BJ (cell line): Measurements from ENCODE around the gene MAP7D2. TPM values are rescaled to one million over a fixed set of nuclear protein-coding genes. Genes with fewer than 3 reads are reported as not detected.

Source experiments
- CTCF ChIA-PET: fragments of 350-600 bp; formaldehyde crosslinking; extraction: SDS; loops from one replicate; lab custom pipeline; 2021; ENCODE audit warnings: antibody characterized with exemption, inconsistent platforms; lab: Yijun Ruan, JAX
- POLR2A ChIA-PET: fragments of 300-600 bp; sonication (Branson Sonifier 250); formaldehyde crosslinking; extraction: SDS; loops from one replicate; lab custom pipeline; 2021; ENCODE audit warnings: antibody characterized with exemption; lab: Charles Lee
- DNase-seq: peaks from one replicate; pipeline ENCODE4 v3.0.0-alpha.2; 2011; ENCODE audit warnings: low read depth
- H3K27me3 ChIP-seq: 2 replicates; pipeline ENCODE4 v1.6.0; 2011; ENCODE audit warnings: low read length; ENCODE audit not compliant: control insufficient read depth, insufficient read depth
- H3K36me3 ChIP-seq: 2 replicates; pipeline ENCODE4 v1.5.1; 2011; ENCODE audit warnings: low read length; ENCODE audit not compliant: control insufficient read depth, insufficient read depth
- H3K4me3 ChIP-seq: 2 replicates; pipeline ENCODE4 v1.5.1; 2011; ENCODE audit warnings: low read depth, mild to moderate bottlenecking, control low read depth, low read length
- CTCF ChIP-seq: IDR thresholded peaks from 2 replicates; pipeline ENCODE4 v1.5.1; 2011; ENCODE audit warnings: low read depth, mild to moderate bottlenecking, control low read depth, inconsistent platforms, low read length, moderate library complexity; ENCODE audit not compliant: insufficient read depth
- polyA plus RNA-seq: library from polyadenylated mRNA; depleted of rRNA; stranded (reverse); fragments of >200 nt; gene quantifications from 2 replicates; pipeline ENCODE4 v1.2.3, GENCODE V29; 2011

Gene MAP7D2
- polyA plus RNA-seq, 1 experiment: 0.18 TPM

GRCh38 chrX:20019672-20020365 lies 96.9 kb downstream of the MAP7D2 start:
- H3K4me3 ChIP-seq: no peak overlapping the region
- H3K27me3 ChIP-seq: no peaks in the 10 kb centered on the region
- CTCF ChIA-PET: no interaction called here
- H3K36me3 ChIP-seq: no peaks in the 10 kb centered on the region
- POLR2A ChIA-PET: no interaction called here
- no peak for DNase-seq
- no peak for TF ChIP-seq CTCF

GRCh38 chrX:20016616-20016945 lies 100.1 kb downstream of the MAP7D2 start:
- DNase-seq: peak; percentile 2
- CTCF ChIA-PET: interaction anchor here (0.7 kb wide), 1 partner anchor 9 kb away, joined by 4 read pairs; no protein-coding TSS in a partner anchor

GRCh38 chrX:20015945-20016615 lies 100.6 kb downstream of the MAP7D2 start:
- DNase-seq: no peak
- Histone ChIP-seq H3K4me3 (no peak overlapping the region), H3K36me3 (no peaks in the 10 kb centered on the region), H3K27me3 (no peaks in the 10 kb centered on the region)
- ChIA-PET POLR2A (no interaction called here), CTCF (interaction anchor here (0.7 kb wide), 1 partner anchor 9 kb away, joined by 4 read pairs; no protein-coding TSS in a partner anchor)
- no peak for TF ChIP-seq CTCF

More at GRCh38 chrX:20016616-20016945, 100.1 kb downstream of the MAP7D2 start:
- no peak for TF ChIP-seq CTCF
- Histone ChIP-seq H3K4me3 (no peak overlapping the region), H3K36me3 (no peaks in the 10 kb centered on the region), H3K27me3 (no peaks in the 10 kb centered on the region)
- POLR2A ChIA-PET: no interaction called here

- ChIA-PET POLR2A (no interaction called here), CTCF (no interaction called here)
Observed at GRCh38 chrX:20015422-20015821, 101.3 kb downstream of the MAP7D2 start.

GRCh38 chrX:20011608-20012007 lies 105.1 kb downstream of the MAP7D2 start:
- Histone ChIP-seq H3K27me3 (no peaks in the 10 kb centered on the region), H3K4me3 (no peak overlapping the region), H3K36me3 (no peaks in the 10 kb centered on the region)
- CTCF ChIA-PET: no interaction called here
- POLR2A ChIA-PET: no interaction called here
- no peak for TF ChIP-seq CTCF
- no peak for DNase-seq

More at GRCh38 chrX:20015422-20015821, 101.3 kb downstream of the MAP7D2 start:
- TF ChIP-seq CTCF: no peak
- no peak overlapping the region for H3K4me3 ChIP-seq
- no peak for DNase-seq
- no peaks in the 10 kb centered on the region for H3K27me3 ChIP-seq
- H3K36me3 ChIP-seq: no peaks in the 10 kb centered on the region
